OCI-LY7 (cell line): ENCODE data around the gene ACD. TPM values are rescaled to one million over a fixed set of nuclear protein-coding genes. Genes with fewer than 3 reads are reported as not detected.

Experiments used
- BruUV-seq: library from RNA; stranded (reverse); fragments of 400-500 nt; replicated peaks from 2 replicates; lab custom pipeline; 2021; lab: Mats Ljungman, UMichigan
- CTCF ChIA-PET: fragments of 300-600 bp; sonication (Branson Sonifier 250); formaldehyde crosslinking; loops from one replicate; lab custom pipeline; 2022; ENCODE audit warnings: antibody characterized with exemption; ENCODE audit not compliant: unreplicated experiment; lab: Charles Lee
- POLR2A ChIA-PET: fragments of 300-600 bp; sonication (Branson Sonifier 250); formaldehyde crosslinking; loops from one replicate; lab custom pipeline; 2022; ENCODE audit warnings: antibody characterized with exemption; lab: Charles Lee
- DNase-seq: peaks from one replicate; pipeline ENCODE4 v3.0.0-alpha.2; 2015; ENCODE audit warnings: low spot score
- H2AFZ ChIP-seq: fragments of 200-600 bp; sonication (generic), shearing (Covaris generic); 2 replicates; pipeline ENCODE4 v1.6.1; 2014; ENCODE audit warnings: mild to moderate bottlenecking, antibody characterized with exemption, low read length, moderate library complexity
- H3K27ac ChIP-seq: fragments of 200-600 bp; sonication (generic); 2 replicates; pipeline ENCODE4 v1.5.1; 2014; ENCODE audit warnings: mixed run types, low read depth, mild to moderate bottlenecking, moderate library complexity, low read length, inconsistent platforms; ENCODE audit not compliant: poor library complexity, severe bottlenecking
- H3K36me3 ChIP-seq: fragments of 200-600 bp; sonication (generic); 2 replicates; pipeline ENCODE4 v1.6.1; 2014; ENCODE audit warnings: mild to moderate bottlenecking, antibody characterized with exemption, low read length, moderate library complexity, mixed read lengths; ENCODE audit not compliant: insufficient read depth
- H3K4me1 ChIP-seq: fragments of 200-600 bp; sonication (generic); 2 replicates; pipeline ENCODE4 v1.5.1; 2014; ENCODE audit warnings: mild to moderate bottlenecking, low read length; ENCODE audit not compliant: insufficient read depth, poor library complexity, severe bottlenecking
- H3K4me2 ChIP-seq: fragments of 200-600 bp; sonication (generic); 2 replicates; pipeline ENCODE4 v1.6.1; 2014; ENCODE audit warnings: mild to moderate bottlenecking, low read length
- H3K4me3 ChIP-seq: fragments of 200-600 bp; sonication (generic); 2 replicates; pipeline ENCODE4 v1.5.1; 2014; ENCODE audit warnings: mild to moderate bottlenecking, low read depth, low read length; ENCODE audit not compliant: poor library complexity, severe bottlenecking
- H3K79me2 ChIP-seq: fragments of 200-600 bp; sonication (generic); 2 replicates; pipeline ENCODE4 v1.6.1; 2016; ENCODE audit warnings: low read depth, mild to moderate bottlenecking, low read length, moderate library complexity, mixed read lengths; ENCODE audit not compliant: insufficient read depth
- H3K9me2 ChIP-seq: fragments of 200-600 bp; sonication (generic); 2 replicates; pipeline ENCODE4 v1.6.1; 2016; ENCODE audit warnings: mild to moderate bottlenecking, low read length, mixed read lengths; ENCODE audit not compliant: insufficient read depth
- H3K9me3 ChIP-seq: fragments of 200-600 bp; sonication (generic); 2 replicates; pipeline ENCODE4 v1.6.1; 2014; ENCODE audit warnings: mild to moderate bottlenecking, mixed run types, low read length, mixed read lengths
- H4K20me1 ChIP-seq: fragments of 200-600 bp; sonication (generic); 2 replicates; pipeline ENCODE4 v1.6.1; 2014; ENCODE audit warnings: mild to moderate bottlenecking, antibody characterized with exemption, low read length, moderate library complexity, mixed read lengths; ENCODE audit not compliant: insufficient read depth
- CTCF ChIP-seq: fragments of 200-600 bp; sonication (generic); conservative IDR thresholded peaks from 2 replicates; pipeline ENCODE4 v1.5.1; 2014; ENCODE audit warnings: mild to moderate bottlenecking, antibody characterized with exemption, low read length, moderate library complexity, mixed read lengths
- EZH2phosphoT487 ChIP-seq: fragments of 200-600 bp; sonication (generic); IDR thresholded peaks from 2 replicates; pipeline ENCODE4 v1.6.1; 2018; ENCODE audit warnings: low read depth, borderline replicate concordance, mild to moderate bottlenecking, mixed run types, antibody characterized with exemption, low read length, moderate library complexity, mixed read lengths
- intact Hi-C: fragments of 100-400 bp; cut with micrococcal nuclease; formaldehyde crosslinking; loops from one replicate; pipeline ENCODE4 v1.10.0; 2022; ENCODE audit not compliant: unreplicated experiment
- total RNA-seq, 2 experiments: library from RNA; depleted of rRNA in 1 of 2; stranded (reverse); fragments of >200 nt in 1 of 2; shearing (Covaris generic) in 1 of 2; gene quantifications; 2 replicates each; pipeline ENCODE4 v1.2.3, GENCODE V29; 2014 to 2022

Gene ACD
- total RNA-seq, 2 experiments from 2014 or later: 33.7 to 45.4 TPM

GRCh38 chr16:67661886-67662652 lies 2.0 kb upstream of the ACD start:
- Histone ChIP-seq H3K9me2 (no peaks in the 10 kb centered on the region), H3K27ac (no peak overlapping the region), H3K9me3 (no peaks in the 10 kb centered on the region), H3K4me2 (peak overlapping the region; percentile 69; the same call in 1 of the 2 replicates), H3K79me2 (peaks cover 13% of the 10 kb centered on the region; the same call in 1 of the 2 replicates), H3K4me1 (peaks cover 27% of the 10 kb centered on the region), H4K20me1 (0 out of 2 replicates have a peak, but pooled peaks cover 7% of the 10 kb centered on the region), H3K36me3 (peaks cover 27% of the 10 kb centered on the region), H2AFZ (no peak overlapping the region), H3K4me3 (no peak overlapping the region)
- no peak for TF ChIP-seq CTCF
- no peak for TF ChIP-seq EZH2phosphoT487
- POLR2A ChIA-PET: no interaction called here
- CTCF ChIA-PET: interaction anchor here (0.6 kb wide), 1 partner anchor 594 kb away, joined by 3 read pairs; no protein-coding TSS in a partner anchor
- DNase-seq: no peak
- no TSS peak for BruUV-seq
- intact Hi-C loops: loop anchor here (2.0 kb wide), 2 partner anchors 173 to 181 kb away; partner anchors contain the start of gene ATP6V0D1

GRCh38 chr16:67661101-67661761 lies 1.2 kb upstream of the ACD start:
- Histone ChIP-seq H3K36me3 (peaks cover 36% of the 10 kb centered on the region), H3K4me1 (peaks cover 22% of the 10 kb centered on the region), H3K9me3 (no peaks in the 10 kb centered on the region), H3K9me2 (no peaks in the 10 kb centered on the region), H3K79me2 (peaks cover 13% of the 10 kb centered on the region; the same call in 1 of the 2 replicates), H3K4me3 (peak overlapping the region; percentile 83), H4K20me1 (0 out of 2 replicates have a peak, but pooled peaks cover 7% of the 10 kb centered on the region), H3K4me2 (peak overlapping the region; percentile 69), H2AFZ (0 out of 2 replicates have a peak overlapping the region, but pooled peaks have one; percentile 20), H3K27ac (peak overlapping the region; percentile 24)
- POLR2A ChIA-PET: interaction anchor here (0.7 to 2.1 kb wide), 3 partner anchors 102 to 173 kb away, joined by 3 to 5 read pairs (median 4); no protein-coding TSS in a partner anchor
- intact Hi-C loops: loop anchor here (2.0 kb wide), 2 partner anchors 172 to 180 kb away; partner anchors contain the start of gene ATP6V0D1
- TF ChIP-seq EZH2phosphoT487 (no peak), CTCF (no peak)
- DNase-seq: no peak
- CTCF ChIA-PET: interaction anchor here (1.0 to 2.0 kb wide), 2 partner anchors 16 to 414 kb away, joined by 4 to 6 read pairs; partner anchors contain the start of gene CARMIL2
- no TSS peak for BruUV-seq
